VCaP (cell line): ENCODE results near the gene XPR1.

Experiments used
- H3K27ac ChIP-seq: fragments of 450-650 bp; 2 replicates; pipeline ENCODE4 v1.5.1; 2017
- TF ChIP-seq, protein P1 (sequence below): fragments of 450-650 bp; conservative IDR thresholded peaks from 2 replicates; pipeline ENCODE4 v1.5.1; 2017; ENCODE audit warnings: mild to moderate bottlenecking, moderate library complexity

Gene XPR1

DNA sequence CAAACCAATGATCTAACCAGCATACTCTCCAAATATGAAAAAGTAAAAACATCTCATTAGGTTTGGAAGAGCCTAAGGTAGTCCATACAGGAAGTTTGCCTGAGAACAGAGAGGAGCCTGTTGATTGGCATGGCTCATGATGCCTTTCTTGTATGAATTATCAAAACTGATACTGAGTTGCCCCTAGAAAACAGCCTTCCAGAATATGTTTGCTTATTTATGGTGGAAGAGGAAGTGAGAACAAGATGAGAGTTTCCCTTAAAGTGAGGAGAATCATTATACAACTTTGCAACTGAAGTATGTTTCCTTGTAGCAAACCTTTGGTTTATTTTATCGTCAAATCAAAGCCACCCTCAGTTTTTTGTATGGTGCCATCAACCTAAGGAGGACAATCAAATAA lies 257.0 kb downstream of the XPR1 start:
- TF ChIP-seq, protein P1, sequence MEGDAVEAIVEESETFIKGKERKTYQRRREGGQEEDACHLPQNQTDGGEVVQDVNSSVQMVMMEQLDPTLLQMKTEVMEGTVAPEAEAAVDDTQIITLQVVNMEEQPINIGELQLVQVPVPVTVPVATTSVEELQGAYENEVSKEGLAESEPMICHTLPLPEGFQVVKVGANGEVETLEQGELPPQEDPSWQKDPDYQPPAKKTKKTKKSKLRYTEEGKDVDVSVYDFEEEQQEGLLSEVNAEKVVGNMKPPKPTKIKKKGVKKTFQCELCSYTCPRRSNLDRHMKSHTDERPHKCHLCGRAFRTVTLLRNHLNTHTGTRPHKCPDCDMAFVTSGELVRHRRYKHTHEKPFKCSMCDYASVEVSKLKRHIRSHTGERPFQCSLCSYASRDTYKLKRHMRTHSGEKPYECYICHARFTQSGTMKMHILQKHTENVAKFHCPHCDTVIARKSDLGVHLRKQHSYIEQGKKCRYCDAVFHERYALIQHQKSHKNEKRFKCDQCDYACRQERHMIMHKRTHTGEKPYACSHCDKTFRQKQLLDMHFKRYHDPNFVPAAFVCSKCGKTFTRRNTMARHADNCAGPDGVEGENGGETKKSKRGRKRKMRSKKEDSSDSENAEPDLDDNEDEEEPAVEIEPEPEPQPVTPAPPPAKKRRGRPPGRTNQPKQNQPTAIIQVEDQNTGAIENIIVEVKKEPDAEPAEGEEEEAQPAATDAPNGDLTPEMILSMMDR: no peak
- no peak overlapping the region for H3K27ac ChIP-seq

GRCh38 chr1:180889325-180889724 lies 257.5 kb downstream of the XPR1 start:
- TF ChIP-seq, protein P1: no peak
- H3K27ac ChIP-seq: no peak overlapping the region

GRCh38 chr1:180892272-180892671 lies 260.4 kb downstream of the XPR1 start:
- TF ChIP-seq, protein P1: no peak
- no peak overlapping the region for H3K27ac ChIP-seq

GRCh38 chr1:180892675-180893074 lies 260.9 kb downstream of the XPR1 start:
- TF ChIP-seq, protein P1: no peak
- H3K27ac ChIP-seq: no peak overlapping the region

DNA sequence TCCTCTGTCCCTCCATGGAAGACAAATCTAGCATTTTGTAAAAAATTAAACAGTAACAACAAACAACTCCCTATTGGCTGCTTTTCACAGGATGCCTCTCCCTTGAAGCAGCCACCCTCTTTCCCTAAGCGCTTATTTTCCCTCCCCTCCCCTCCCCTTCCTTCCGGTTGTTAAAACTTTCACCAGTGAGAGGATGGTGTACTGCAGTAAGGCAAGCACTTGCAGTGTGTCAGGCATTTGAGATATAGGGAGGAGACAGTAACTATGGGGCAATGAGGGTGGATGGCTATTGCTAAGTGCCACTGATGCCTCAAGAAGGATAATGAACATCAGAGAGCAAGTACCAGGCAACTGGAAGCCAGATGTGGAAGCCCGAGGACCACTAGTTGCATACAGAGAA lies 261.8 kb downstream of the XPR1 start:
- TF ChIP-seq, protein P1: no peak
- H3K27ac ChIP-seq: no peak overlapping the region

DNA sequence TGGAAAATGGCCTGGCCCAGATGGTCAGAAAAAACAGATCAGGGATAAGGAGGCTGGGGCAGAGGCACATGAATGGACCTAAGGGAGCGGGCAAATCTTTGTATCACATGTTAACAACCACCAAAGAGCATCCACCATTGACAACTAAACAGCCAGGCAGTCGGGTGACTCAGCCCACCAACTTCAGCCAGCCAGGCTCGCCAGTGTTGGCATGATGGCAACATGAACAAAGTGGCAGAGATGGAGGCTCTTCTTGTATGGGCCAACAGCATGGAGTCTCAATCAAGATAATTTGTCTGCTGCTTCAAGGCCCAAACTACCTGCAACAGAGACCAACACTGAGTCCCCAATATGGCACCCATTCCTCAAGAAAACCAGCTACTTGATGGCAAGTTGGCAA lies 264.3 kb downstream of the XPR1 start:
- H3K27ac ChIP-seq: no peak overlapping the region
- TF ChIP-seq, protein P1: no peak

- H3K27ac ChIP-seq: peak overlapping the region; percentile 74
- TF ChIP-seq, protein P1: no peak
Observed at GRCh38 chr1:180898441-180899219, 266.8 kb downstream of the XPR1 start.
